Panc1 (cell line): ENCODE results near the gene HECA. TPM values are rescaled to one million over a fixed set of nuclear protein-coding genes. Genes with fewer than 3 reads are reported as not detected.

Source experiments
- ATAC-seq: fragments of 200-7000 bp; cut with Tn5 transposase; 2 replicates; pipeline ENCODE4 v1.9.1; 2020; ENCODE audit warnings: mild to moderate bottlenecking, moderate library complexity
- BruUV-seq: library from RNA; stranded (reverse); fragments of 400-500 nt; replicated peaks from 2 replicates; lab custom pipeline; 2021; lab: Mats Ljungman, UMichigan
- CTCF ChIA-PET: fragments of 300-600 bp; sonication (Branson Sonifier 250); formaldehyde crosslinking; loops from one replicate; lab custom pipeline; 2022; ENCODE audit warnings: antibody characterized with exemption; lab: Charles Lee
- POLR2A ChIA-PET: fragments of 300-600 bp; sonication (Branson Sonifier 250); formaldehyde crosslinking; loops from one replicate; lab custom pipeline; 2022; ENCODE audit warnings: antibody characterized with exemption; lab: Charles Lee
- DNase-seq: peaks from one replicate; pipeline ENCODE4 v3.0.0-alpha.2; 2010; ENCODE audit warnings: low read depth, low spot score
- H3K27ac ChIP-seq: 2 replicates; pipeline ENCODE4 v1.5.1; 2011; ENCODE audit warnings: mild to moderate bottlenecking, low read length, inconsistent platforms
- H3K27me3 ChIP-seq: fragments of 200-500 bp; sonication (Bioruptor generic); 2 replicates; pipeline ENCODE4 v1.6.0; 2014; ENCODE audit warnings: low read length, inconsistent platforms; ENCODE audit not compliant: control insufficient read depth, insufficient read depth
- H3K36me3 ChIP-seq: fragments of 200-500 bp; sonication (Bioruptor generic); 2 replicates; pipeline ENCODE4 v1.5.1; 2014; ENCODE audit warnings: inconsistent platforms, mild to moderate bottlenecking, low read length, moderate library complexity; ENCODE audit not compliant: control insufficient read depth, insufficient read depth
- H3K4me1 ChIP-seq: 2 replicates; pipeline ENCODE4 v1.5.1; 2011; ENCODE audit warnings: inconsistent platforms, mild to moderate bottlenecking, low read length, moderate library complexity; ENCODE audit not compliant: control insufficient read depth, insufficient read depth
- H3K4me3 ChIP-seq, 2 experiments: 2 replicates each; pipeline ENCODE4 v1.5.1; 2011 to 2012; ENCODE audit warnings: low read depth in 2 of 2, low read length in 2 of 2, mild to moderate bottlenecking in 2 of 2, inconsistent platforms in 1 of 2, moderate library complexity in 1 of 2
- H3K9me3 ChIP-seq: fragments of 200-500 bp; sonication (Bioruptor generic); 2 replicates; pipeline ENCODE4 v1.5.1; 2014; ENCODE audit warnings: low read depth, mild to moderate bottlenecking, inconsistent platforms, low read length, moderate library complexity; ENCODE audit not compliant: control insufficient read depth, insufficient read depth
- CTCF ChIP-seq: fragments of 450-650 bp; IDR thresholded peaks from 2 replicates; pipeline ENCODE4 v1.5.1; 2017; ENCODE audit warnings: mild to moderate bottlenecking
- POLR2AphosphoS5 ChIP-seq: IDR thresholded peaks from 2 replicates; pipeline ENCODE4 v1.6.1; 2012; ENCODE audit warnings: mild to moderate bottlenecking, low read depth, low read length, moderate library complexity
- REST ChIP-seq, 2 experiments: IDR thresholded peaks; 2 replicates each; pipeline ENCODE4 v1.6.1; 2011 to 2012; ENCODE audit warnings: low read depth in 2 of 2, control low read depth in 1 of 2, low read length in 1 of 2, mild to moderate bottlenecking in 1 of 2, moderate library complexity in 1 of 2; ENCODE audit not compliant: insufficient read depth in 1 of 2
- SIN3A ChIP-seq: IDR thresholded peaks from 2 replicates; pipeline ENCODE4 v1.6.1; 2012; ENCODE audit warnings: low read depth, mild to moderate bottlenecking, low read length, moderate library complexity, borderline replicate concordance; ENCODE audit not compliant: insufficient read depth
- TCF7L2 ChIP-seq: IDR thresholded peaks from 2 replicates; pipeline ENCODE4 v1.6.1; 2011; ENCODE audit warnings: mild to moderate bottlenecking, low read depth, low read length, inconsistent platforms
- in situ Hi-C: cut with HindIII; loops from 2 replicates; pipeline ENCODE4 v1.10.0; 2016; ENCODE audit warnings: low sequenced_read_pairs, low pct_unique_long_range_greater_than_20kb
- intact Hi-C: fragments of 100-400 bp; cut with micrococcal nuclease; formaldehyde crosslinking; loops from one replicate; pipeline ENCODE4 v1.10.0; 2022; ENCODE audit not compliant: unreplicated experiment
- total RNA-seq: library from RNA; stranded (reverse); gene quantifications from one replicate; pipeline ENCODE4 v1.2.1, GENCODE V29; 2021; ENCODE audit not compliant: unreplicated experiment

Gene HECA
- total RNA-seq, 1 experiment from 2014 or later: 3.9 TPM

DNA sequence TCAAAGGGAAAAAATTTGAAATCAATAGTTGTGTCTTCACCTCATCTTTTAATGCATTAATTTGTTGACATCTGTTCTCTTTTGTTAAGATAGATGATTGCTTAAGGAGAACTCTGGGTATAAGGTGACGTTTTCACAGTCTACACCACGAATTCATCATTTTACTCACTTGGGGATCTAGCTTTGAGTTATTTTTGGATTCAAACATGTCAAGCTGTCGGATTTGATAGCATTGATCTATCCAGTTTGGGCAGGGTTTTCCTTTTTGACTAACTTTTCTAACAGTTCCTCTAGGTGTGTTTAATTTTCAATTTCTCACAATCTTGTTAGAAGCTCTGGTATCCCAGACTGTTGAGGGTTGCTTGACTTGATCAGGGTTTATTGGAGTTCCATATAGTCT lies 49.6 kb downstream of the HECA start:
- H3K4me3 ChIP-seq: no peak overlapping the region
- ChIA-PET CTCF (no interaction called here), POLR2A (no interaction called here)
- ATAC-seq (no peak), DNase-seq (no peak)
- 0 out of 2 replicates have a peak, but pooled peaks cover 2% of the 10 kb centered on the region for H3K27me3 ChIP-seq
- H3K4me1 ChIP-seq: no peaks in the 10 kb centered on the region
- H3K9me3 ChIP-seq: no peaks in the 10 kb centered on the region
- no peak overlapping the region for H3K27ac ChIP-seq
- no peaks in the 10 kb centered on the region for H3K36me3 ChIP-seq
- intact Hi-C loops: no loop called here
- no TSS peak for BruUV-seq
- in situ Hi-C loops: no loop called here
- no peak for TF ChIP-seq SIN3A
- TF ChIP-seq REST (IDR thresholded peaks at IDR 0.05; ENCODE audit: insufficient read depth in 1 of 2, low read depth in 2 of 2, low read length in 1 of 2): no peak

DNA sequence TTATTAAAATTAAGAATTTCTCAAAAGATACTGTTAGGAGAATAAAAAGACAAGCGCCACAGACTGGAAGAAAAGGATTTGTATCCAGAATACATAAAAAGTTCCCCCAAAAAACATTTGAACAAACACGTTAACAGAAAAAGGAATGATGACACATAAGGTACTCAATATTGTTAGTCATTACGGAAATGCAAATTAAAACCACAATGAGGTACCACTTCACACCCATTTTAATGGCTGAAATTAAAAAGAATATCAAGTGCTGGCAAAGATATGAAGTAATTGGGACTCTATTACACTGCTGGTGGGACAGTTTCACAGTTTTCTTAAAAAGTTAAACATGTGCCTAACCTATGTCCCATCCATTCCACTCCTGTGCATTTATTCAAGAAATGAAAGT lies 51.4 kb downstream of the HECA start:
- Histone ChIP-seq H3K27ac (no peak overlapping the region), H3K4me3 (no peak overlapping the region), H3K9me3 (no peaks in the 10 kb centered on the region), H3K36me3 (no peaks in the 10 kb centered on the region), H3K4me1 (no peaks in the 10 kb centered on the region), H3K27me3 (0 out of 2 replicates have a peak, but pooled peaks cover 2% of the 10 kb centered on the region)
- ATAC-seq (no peak), DNase-seq (no peak)
- intact Hi-C loops: no loop called here
- BruUV-seq: no TSS peak
- POLR2A ChIA-PET: no interaction called here
- in situ Hi-C loops: no loop called here
- CTCF ChIA-PET: no interaction called here
- TF ChIP-seq SIN3A: no peak
- TF ChIP-seq TCF7L2: no peak
- no peak for TF ChIP-seq CTCF
- TF ChIP-seq REST (IDR thresholded peaks at IDR 0.05; ENCODE audit: insufficient read depth in 1 of 2, low read depth in 2 of 2, low read length in 1 of 2): no peak
- TF ChIP-seq POLR2AphosphoS5: no peak
